ENCODE results near the gene AXDND1. TPM values are rescaled to one million over a fixed set of nuclear protein-coding genes. Genes with fewer than 3 reads are reported as not detected.

AXDND1 gene
- total RNA-seq, 1 experiment from 2014 or later, result not detected

GRCh38 chr1:179550746-179551682 lies 185.2 kb downstream of the AXDND1 start:
- DNase-seq (ENCODE audit: extremely low read depth, low read depth), result peak; percentile 86

- DNase-seq (ENCODE audit: extremely low read depth, low read depth), result no peak
These were observed 188.7 kb downstream of the AXDND1 start for GRCh38 chr1:179554427-179554826.

GRCh38 chr1:179558078-179558477 lies 192.3 kb downstream of the AXDND1 start:
- DNase-seq (ENCODE audit: extremely low read depth, low read depth), result no peak

GRCh38 chr1:179575497-179576314 lies 209.9 kb downstream of the AXDND1 start, which contains the start of gene NPHS2:
Gene NPHS2, minus strand, starts transcription at chr1:179575948. Its CDS starts 84 bp downstream, at chr1:179575864.
- DNase-seq (ENCODE audit: extremely low read depth, low read depth), result no peak

GRCh38 chr1:179576509-179576908 lies 210.7 kb downstream of the AXDND1 start:
- DNase-seq (ENCODE audit: extremely low read depth, low read depth), result no peak

- DNase-seq (ENCODE audit: extremely low read depth, low read depth), result no peak
These were observed 218.1 kb downstream of the AXDND1 start for GRCh38 chr1:179583771-179584320.

DNA sequence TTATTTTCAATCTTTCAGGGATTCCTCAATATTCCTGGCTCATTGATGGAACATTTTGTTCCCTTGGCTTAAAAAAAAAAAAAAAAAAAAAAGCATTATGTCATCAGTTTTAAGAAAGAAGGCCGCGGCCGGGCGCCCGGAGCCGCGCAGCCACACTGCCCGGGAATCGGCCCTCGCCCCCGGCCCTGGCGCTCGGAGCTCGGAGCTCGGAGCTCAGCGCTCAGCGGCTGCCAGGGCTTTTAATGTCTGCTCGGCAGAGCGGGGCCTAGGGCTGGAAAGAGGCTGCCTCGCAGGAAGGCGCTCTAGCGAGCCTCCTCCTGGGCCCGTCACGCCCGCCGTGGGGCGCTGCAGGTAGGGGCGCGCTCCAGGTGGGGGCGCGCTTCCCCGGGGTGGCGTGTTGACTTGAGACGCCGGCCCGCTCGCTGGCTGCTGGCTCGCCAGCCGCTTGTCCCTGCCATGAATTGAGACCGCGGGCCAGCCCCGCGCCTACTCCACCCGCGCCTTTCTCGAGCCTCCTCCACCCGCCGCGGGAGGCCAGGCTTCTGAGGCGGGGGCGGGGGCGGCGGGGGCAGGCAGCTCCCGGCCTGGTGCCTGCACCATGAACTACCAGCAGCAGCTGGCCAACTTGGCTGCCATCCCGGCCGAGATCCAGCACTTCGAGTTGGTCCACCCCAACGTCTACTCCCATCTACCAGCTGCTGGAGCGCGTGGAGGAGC lies 220.5 kb downstream of the AXDND1 start:
- peak; percentile 65 for DNase-seq (ENCODE audit: extremely low read depth, low read depth)

GRCh38 chr1:179587336-179587735 lies 221.6 kb downstream of the AXDND1 start:
- DNase-seq (ENCODE audit: extremely low read depth, low read depth), result no peak

GRCh38 chr1:179588425-179589024 lies 222.8 kb downstream of the AXDND1 start:
- no peak for DNase-seq (ENCODE audit: extremely low read depth, low read depth)

DNA sequence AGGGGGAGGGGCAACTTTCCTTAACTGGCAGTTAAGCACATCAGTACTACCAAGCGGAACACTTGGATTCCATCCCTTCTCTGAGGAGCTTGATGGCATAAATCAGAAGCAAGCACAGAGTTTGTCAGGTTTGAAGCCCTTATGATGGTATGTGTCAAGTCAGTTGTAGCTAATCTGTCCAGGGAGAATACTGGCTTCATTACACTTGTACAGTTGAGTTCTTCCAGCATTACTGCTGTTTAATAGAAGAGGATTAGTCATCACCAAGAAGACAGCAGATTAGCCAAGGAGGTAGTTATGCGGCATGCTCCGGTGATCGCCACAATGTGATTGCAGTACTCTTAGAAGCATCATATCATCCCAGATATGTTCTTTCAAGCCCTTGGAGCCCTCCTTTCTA lies 223.7 kb downstream of the AXDND1 start:
- no peak for DNase-seq (ENCODE audit: extremely low read depth, low read depth)

- DNase-seq (ENCODE audit: extremely low read depth, low read depth), result no peak
These were observed 224.9 kb downstream of the AXDND1 start for GRCh38 chr1:179590671-179591070.

- no peak for DNase-seq (ENCODE audit: extremely low read depth, low read depth)
These were observed 225.5 kb downstream of the AXDND1 start for GRCh38 chr1:179591253-179591591.

DNA sequence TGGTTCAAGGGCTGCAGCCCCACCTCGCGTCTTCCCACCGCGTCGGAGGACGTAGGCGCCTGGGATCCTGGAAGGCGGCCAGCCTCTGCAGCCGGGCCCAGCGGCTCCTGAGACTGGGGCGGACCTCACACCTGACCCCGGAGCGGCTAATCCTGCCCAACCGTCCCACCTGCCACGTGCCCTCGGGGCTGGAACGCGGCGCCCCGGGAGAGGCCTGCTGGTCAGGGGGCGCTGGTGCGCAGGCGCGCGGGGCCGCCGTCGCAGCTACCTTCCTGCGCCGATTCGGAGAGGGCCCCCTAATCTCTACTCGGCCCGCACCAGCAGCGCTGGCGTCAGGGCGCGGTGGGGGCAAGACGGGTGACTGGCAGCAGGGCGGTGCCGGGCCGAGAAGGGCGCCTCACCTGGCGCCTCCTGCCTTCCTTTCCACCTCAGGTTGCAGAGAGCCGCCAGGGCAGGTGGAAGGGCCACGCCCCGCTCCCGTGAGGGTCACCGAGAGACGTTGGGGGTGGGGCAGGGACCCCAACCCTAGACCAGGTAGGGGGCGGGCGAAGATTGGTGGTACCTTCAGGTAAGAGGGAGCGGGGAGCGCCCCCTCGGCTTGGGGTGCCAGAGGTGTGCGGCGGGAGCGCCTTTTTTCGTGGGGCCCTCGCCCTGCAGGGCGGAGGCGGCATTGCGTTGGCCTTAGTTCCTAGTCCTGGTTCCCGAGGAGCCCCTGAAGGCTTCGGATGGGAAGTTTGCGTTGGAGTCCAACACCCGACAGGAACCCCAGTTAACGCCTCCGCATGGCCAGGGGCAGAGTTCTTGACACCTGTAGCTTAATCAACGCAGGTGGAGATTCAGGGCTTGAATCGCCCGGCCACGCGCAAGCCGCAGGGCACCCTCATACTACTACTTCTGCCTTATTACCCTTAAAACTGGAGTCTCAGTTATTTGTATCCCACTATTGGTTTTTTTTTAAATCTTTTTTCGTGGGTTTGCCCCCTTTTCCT lies 226.1 kb downstream of the AXDND1 start, which contains the start of gene TDRD5:
Gene TDRD5, plus strand, starts transcription at position 241 of the 989 bp plus-strand sequence. CDS start 784 bp downstream, outside the sequence.
- DNase-seq (ENCODE audit: extremely low read depth, low read depth), result peak; percentile 9

DNA sequence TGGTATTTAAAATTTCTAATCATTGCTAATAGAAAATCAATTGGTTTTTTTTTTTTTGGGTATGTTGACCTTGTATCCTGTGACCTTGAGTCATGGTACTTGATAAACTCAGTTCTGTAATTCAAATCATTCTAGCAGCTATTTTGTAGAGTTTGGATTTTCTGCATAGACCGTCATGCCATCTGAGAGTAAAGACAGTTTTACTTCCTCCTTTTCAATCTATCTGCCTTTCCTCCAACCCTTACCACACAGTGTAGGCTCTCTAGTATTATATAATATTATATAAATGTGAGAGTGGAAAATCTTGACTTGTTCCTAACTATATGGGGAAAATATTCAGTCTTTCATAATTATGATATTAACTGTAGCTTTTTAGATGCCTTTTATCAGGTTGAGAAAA lies 232.9 kb downstream of the AXDND1 start:
- DNase-seq (ENCODE audit: extremely low read depth, low read depth), result no peak

DNA sequence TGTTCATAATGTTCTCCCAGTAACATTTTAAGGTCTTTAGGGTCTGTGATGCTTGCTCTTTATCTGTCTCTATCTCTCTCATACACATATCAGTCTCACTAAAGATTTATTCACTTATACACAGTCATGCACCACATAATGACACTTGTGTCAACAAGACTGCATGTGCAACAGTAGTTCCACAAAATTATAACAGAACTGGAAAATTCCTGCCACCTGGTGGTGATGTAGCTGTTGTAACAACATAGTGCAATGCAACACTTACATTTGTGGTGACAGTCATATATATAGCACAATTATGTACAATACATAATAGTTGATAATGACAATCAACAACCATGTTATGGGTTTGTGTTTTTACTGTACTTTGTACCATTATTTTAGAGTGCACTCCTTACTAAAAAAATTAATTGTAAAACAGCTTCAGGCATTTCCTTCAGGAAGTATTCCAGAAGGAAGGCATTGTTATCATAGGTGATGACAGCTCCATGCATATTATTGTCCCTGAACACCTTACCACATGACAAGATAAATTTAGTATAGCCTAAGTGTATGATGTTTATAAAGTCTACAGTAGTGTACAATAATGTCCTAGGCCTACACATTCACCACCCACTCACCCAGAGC lies 234.0 kb downstream of the AXDND1 start:
- DNase-seq (ENCODE audit: extremely low read depth, low read depth), result peak; percentile 70

GRCh38 chr1:179601093-179601492 lies 235.3 kb downstream of the AXDND1 start:
- no peak for DNase-seq (ENCODE audit: extremely low read depth, low read depth)

Data from NCI-H460 (cell line).